GM19023 (cell line): ENCODE measurements around the gene HPN.
"Not testable (repeated sequence)": the region's sequence is repeated elsewhere in the genome, so short reads cannot be mapped to it uniquely, and the experiment has no call there.

Experiments
- ATAC-seq: cut with Tn5 transposase; IDR thresholded peaks from one replicate; pipeline ENCODE4 v1.9.1; 2021; ENCODE audit warnings: mild to moderate bottlenecking, moderate library complexity; ENCODE audit not compliant: unreplicated experiment

The HPN gene

DNA sequence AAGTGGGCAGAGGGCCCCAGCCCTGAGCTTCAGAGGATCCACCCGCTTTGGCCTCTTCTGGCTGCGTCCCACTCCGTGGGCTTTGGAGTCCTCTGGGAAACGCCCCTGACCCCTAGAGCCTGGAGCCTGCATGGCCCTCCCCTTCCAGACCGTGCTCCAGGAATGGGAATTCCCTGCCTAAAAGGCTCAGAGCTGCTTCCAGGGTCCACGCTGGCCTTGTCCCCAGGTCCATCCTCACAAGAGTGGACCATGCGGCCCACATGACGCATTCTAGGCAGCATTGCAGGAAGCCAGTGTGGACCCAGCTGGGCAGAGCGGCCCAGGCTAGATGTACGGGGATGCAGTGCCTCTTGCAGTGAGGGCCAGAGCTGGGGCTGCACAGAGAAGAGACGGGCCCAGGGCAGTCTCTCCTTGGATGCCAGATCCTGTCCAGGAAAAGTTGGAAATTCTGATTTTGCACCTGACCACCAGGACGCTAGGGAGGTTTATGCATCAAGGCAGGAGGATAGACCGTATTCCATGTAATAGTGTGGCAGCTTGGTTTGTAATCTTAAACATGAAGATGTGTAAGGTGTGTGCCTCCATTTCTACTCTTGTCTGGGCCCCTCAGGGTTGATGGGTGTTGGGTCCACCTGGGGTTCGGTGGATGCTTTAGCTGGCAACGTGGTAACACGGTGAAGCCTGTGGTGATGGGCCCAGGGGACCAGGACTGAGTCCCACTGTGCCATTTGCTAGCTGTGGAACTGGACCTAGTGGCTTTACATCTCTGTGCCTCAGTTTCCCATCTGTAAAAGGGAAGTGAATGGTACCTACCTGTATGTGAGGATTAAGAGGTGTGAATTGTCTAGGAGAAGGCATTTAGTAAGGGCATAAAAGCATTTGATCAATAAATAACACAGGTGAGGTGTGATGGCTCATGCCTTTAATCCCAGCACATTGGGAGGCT lies 59.3 kb downstream of the HPN start:
- no peak for ATAC-seq

- not testable (repeated sequence) for ATAC-seq
Measured at GRCh38 chr19:35101949-35102348, 60.4 kb downstream of the HPN start.

- ATAC-seq = not testable (repeated sequence)
Measured at GRCh38 chr19:35103614-35104013, 62.1 kb downstream of the HPN start.

DNA sequence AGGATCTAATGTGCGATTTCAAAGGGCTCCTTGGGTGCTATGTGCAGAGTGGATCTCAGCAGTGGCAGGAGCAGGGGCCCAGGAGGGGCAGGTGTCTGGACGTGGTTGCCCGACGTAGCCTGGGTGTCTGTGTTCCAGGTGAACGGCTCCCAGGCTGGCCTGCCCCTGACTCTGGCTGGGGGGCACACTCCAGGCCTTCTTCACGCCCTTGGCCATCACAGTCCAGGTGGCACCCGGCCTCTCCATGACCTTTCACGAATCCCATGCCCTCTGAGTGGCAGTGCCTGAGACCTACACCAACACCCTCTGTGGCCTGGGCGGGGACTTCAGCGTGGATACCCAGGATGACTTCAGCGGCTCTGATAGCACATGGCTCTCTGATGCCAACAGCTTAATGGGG lies 62.8 kb downstream of the HPN start:
- ATAC-seq = no peak

- ATAC-seq = no peak
Measured at GRCh38 chr19:35105047-35105410, 63.5 kb downstream of the HPN start.

DNA sequence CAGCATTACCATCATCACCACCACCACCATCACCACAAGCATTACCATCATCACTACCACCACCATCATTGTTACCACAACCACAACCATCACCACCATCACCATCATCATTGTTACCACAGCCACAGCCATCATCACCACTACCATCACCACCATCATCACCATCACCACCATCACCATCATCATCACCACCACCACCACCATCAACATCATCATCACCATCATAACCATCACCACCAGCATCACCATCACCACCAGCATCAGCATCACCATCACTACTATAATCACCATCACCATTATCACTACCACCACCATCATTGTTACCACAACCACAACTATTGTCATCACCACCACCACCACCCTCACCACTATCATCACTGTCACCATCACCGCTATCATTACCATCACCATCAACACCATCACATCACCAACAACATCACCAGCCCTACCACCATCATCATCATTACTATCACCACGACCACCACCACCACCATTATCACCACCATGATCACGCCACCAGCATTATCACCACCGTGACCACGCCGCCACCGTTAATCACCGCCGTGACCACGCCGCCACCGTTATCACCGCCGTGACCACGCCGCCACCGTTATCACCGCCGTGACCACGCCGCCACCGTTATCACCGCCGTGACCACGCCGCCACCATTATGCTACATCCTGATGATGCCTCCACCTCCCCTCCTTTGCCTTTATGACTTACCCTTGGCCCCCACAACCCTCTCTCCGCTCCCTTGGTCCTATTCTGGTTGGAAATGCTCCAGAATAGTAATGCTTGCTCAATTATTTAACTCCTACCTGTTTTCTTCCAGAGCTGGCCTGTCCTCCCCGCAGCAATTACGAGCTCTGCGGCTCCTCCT lies 64.1 kb downstream of the HPN start:
- no peak for ATAC-seq

DNA sequence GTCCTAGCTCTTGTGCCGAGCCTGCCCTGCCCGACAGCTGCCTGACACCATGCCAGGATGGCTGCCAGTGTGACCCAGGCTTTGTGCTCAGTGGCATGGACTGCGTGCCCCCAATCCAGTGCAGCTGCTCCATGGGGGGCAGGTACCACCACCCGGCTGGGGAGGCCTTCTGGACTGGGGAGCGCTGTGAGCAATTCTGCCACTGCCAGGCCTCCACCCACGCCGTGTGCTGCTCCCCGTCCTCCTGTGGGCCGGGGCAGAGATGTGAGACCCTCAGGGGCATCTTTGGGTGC lies 64.7 kb downstream of the HPN start:
- ATAC-seq = no peak

DNA sequence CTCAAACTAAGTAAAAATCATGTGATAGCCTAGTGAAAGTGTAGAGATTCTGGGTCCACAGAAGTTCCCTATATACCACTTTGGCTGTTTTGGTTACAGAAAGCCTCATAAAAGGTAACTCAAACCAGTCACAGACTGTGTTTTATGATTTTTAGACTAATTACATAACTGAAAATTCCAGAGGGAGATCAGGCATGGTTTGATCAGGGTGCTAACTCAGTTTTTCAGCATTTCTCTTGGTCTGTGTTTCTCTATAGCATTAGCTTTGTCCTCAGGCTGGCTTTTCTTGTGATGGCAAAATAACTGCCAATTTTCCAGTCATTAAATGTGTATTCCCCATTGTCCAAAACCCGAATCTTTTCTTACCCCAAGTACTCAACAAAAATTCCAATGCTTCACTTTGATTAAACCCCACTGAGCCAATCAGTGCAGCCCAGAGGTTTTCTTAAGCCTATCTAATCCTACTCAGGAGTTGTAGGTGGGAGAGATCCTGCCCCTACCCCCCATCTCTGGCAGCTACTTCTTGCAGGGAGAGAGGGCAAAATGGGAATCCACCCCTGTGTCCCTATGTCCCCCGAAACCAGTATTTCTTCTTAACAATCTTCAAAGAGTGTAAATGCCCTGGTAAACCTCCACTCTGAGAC lies 65.5 kb downstream of the HPN start:
- ATAC-seq = no peak

DNA sequence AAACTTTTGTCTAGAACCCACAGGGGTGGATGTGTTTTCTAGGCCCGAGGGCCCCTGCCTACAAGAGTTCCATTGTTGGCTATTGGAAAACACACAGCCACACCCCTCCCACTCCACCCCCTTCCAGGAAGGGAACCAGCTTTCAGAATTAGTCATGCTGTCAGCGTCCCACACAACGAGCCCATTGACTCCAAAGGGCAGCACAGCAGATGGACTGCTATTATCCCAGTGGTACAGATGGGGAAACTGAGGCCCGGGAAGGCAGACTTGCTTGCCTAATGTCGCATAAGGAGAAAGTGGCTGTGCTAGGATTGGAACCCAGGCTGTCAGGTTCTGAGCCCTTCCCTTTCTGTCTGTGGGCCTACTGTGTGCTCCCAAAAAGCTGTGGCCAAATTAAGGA lies 66.0 kb downstream of the HPN start:
- no peak for ATAC-seq

GRCh38 chr19:35108730-35109129 lies 67.2 kb downstream of the HPN start:
- ATAC-seq = no peak

- no peak for ATAC-seq
Measured at GRCh38 chr19:35109395-35110112, 68.0 kb downstream of the HPN start.

DNA sequence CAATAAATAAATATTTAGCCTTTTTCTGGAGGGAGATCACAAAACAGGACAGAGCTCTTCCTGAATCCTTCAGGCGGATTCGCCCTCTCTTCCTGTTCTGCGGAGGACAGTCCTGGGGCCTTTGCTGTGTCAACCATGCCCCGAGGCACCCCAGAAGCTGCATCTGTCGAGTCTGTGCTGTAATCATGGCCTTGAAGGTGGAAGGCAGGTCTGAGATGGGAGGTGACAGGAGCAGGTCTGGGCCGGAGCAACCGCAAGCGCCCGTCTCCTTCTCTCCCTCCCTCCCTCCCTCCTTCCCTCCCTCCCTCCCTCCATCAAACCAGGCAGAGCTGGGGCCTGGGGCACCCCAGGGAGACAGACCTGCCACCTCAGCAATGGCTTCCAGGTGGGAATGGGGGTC lies 69.5 kb downstream of the HPN start:
- ATAC-seq = no peak

DNA sequence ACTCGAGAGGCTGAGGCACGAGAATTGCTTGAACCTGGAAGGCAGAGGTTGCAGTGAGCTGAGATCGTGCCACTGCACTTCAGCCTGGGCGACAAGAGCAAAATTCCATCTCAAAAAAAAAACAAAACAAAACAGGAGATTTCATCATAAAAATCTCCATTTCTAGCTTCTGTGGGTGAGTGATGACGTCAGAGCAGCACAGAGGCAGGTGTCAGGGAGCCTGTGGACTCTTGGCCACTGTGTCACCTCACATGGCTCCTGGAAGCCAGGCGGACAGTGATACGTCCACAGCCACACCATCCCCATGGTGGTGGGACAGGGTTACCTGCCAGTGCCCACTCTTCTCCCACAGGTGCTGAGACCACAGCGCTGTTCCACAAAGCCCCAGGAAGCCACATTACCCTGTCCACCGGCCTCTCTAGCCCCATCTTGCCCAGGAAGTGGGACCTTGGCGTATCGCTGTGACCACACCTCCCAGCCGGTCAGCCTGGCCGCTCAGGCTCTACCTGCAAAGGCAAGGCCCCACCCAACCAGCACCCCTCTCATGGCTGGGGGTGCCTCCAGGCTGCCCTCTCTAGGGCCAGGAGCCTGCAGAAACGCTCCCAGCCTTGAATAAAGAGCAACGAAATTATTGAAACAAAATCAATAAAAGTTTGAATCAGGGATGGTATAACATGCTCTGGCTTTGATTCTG lies 71.6 kb downstream of the HPN start:
- no peak for ATAC-seq

DNA sequence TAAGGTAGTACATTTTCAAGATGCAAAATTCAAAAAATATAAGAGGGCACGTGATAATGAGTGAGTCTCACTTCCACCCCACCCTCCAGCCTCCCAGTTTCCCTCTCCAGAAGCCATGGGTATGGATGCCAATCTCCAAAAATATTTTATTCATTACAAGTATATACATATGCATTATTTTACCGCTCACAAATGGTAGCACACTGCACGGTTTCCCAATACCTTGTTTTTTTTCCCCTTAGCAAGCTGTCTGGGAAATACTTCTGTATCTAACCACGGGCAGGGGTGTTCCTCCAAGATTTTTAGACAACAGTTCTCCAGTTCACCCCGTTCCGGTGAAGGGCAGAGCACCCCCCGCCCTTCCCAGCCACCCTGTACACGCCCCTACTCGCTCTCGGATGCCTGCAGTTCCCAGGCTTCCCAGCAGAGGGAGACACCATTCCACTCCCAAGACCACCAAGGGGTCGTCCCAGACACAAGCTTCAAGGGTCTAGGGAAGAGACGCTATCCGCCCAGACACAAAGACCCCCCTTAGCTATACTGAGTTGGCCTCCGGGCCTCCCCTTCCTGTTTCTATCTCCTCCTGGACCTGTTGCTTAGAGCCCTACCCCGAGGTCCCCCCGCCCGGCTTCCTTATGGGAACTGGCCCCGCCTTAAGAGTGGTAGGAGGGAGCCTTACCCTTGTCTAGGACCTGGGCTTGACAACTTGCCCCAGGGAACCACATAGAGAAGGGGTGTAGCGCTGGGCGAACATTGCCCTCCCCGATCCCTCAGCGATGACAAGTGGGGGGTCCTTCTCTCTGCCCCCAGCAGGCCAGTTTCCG lies 73.0 kb downstream of the HPN start:
- no peak for ATAC-seq

- ATAC-seq = no peak
Measured at GRCh38 chr19:35115177-35115951, 73.8 kb downstream of the HPN start, which contains the start of gene FXYD3. FXYD3 (plus strand) TSS chr19:35115823; CDS start chr19:35119377, 3,554 bp downstream.
